ENCODE results near the gene NRCAM.

NRCAM gene

GRCh38 chr7:108145401-108145800, 310.8 kb downstream of the NRCAM start:
- no peak for DNase-seq

DNA sequence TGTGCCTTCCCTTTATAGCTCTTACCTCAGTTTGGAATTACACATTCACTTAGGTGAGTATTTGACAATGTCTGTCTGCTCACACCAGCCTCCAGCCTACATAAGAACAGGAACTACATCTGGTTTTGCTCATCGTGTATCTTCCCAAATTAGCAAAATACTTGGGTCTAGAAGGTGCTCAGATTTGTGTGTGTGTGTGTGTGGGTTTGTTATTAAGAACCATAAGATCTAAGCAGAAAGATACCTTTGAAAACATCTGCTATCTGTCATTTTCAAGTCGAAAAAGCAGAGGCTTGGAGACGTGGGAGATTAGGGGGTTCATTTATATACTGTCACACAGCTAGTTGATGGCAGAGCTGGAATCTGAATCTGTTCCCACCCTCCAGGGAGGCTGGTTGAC, 311.3 kb downstream of the NRCAM start:
- no peak for DNase-seq

DNA sequence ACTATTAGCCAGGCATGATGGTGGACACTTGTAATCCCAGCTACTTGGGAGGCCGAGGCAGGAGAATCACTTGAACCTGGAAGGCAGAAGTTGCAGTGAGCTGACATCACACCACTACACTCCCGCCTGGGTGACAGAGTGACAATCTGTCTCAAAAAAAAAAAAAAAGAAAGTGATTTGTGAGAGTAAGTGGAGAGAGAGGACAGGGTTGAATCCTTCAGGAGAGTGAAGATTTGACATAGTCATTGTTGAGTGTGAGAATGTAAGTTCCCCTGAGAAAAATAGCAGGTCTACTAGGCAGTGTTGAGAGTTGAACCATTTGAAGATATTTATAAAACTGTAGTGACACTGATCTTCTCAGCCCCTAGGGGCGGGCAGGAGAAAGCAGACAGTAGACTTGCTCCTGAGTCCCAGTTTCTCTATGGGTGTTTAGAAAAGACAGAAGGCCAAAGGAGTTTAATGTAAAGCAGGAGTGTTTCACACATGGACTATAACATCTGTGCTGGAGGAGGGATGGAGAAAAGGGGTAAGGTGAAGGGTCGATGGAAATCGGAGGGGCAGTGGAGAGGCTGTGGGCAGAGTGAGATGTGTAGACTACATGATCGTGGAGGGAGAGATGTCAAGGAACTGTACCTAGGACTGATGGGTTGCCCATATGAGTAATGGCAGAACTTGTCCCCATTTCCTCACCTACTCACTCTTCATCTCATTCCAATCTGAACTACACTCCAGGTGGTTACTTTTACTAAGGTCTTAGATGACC, 312.4 kb downstream of the NRCAM start:
- no peak for DNase-seq

- no peak for DNase-seq
Observed at GRCh38 chr7:108142675-108143259, 313.5 kb downstream of the NRCAM start.

DNA sequence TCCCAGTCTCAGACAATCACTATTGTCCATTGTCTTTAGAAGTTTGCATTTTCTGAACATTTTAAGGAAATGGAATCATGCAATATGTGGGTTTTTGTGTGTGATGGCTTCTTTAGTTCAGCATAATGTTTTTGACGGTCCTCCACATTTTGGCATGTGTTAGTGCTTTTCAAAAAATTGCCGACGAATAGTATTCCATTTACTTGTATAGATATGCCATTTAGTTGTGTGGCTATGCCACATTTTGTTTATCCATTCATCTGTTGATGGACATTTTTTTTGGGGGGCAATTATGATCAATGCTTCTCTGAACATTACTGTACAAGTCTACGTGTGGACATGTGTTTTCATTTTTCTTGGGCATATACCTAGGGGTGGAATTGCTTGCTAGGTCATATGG, 314.1 kb downstream of the NRCAM start:
- DNase-seq: no peak

GRCh38 chr7:108140671-108141070, 315.6 kb downstream of the NRCAM start:
- no peak for DNase-seq

DNA sequence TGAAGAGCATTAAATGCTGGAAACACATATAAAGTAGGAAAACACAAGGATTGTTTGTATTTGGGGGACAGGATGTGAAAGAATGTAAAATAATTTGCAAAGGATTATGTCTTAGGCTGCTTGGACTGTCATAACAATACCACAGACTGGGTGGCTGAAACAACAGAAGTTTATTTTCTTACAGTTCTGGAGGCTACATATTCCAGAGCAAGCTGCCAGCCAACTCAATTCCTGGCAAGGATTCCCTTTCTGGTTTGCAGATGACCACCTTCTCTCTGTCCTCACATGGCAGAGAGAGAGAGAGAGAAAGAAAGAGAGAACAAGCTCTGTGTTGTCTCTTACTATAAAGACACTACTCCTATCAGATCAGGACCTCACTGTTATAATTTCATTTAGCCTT, 317.3 kb downstream of the NRCAM start:
- DNase-seq: no peak

- DNase-seq: no peak
Observed at GRCh38 chr7:108137993-108138392, 318.2 kb downstream of the NRCAM start.

- DNase-seq: no peak
Observed at GRCh38 chr7:108137040-108137439, 319.2 kb downstream of the NRCAM start.

DNA sequence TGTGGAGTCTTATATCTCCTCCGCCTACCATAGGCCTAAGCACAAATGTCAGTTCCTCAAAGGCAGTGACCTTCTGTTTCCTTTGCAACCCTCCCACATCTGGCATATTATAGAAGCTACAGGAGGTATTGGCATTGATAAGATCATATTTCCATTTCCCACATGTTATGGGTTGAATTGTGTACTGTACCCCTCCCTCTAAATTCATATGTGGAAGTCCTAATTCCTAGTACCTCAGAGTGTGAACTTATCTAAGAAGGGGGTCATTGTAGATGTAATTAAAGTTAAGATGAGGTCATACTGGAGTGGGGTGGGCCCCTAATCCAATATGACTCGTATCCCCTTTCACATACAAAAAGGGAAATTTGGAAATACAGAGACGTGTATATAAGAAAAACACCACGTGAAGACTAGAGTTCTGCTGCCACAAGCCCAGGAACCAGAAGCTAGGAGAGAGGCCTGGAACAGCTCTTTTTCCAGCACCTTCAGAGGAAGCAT, 320.0 kb downstream of the NRCAM start:
- no peak for DNase-seq

DNA sequence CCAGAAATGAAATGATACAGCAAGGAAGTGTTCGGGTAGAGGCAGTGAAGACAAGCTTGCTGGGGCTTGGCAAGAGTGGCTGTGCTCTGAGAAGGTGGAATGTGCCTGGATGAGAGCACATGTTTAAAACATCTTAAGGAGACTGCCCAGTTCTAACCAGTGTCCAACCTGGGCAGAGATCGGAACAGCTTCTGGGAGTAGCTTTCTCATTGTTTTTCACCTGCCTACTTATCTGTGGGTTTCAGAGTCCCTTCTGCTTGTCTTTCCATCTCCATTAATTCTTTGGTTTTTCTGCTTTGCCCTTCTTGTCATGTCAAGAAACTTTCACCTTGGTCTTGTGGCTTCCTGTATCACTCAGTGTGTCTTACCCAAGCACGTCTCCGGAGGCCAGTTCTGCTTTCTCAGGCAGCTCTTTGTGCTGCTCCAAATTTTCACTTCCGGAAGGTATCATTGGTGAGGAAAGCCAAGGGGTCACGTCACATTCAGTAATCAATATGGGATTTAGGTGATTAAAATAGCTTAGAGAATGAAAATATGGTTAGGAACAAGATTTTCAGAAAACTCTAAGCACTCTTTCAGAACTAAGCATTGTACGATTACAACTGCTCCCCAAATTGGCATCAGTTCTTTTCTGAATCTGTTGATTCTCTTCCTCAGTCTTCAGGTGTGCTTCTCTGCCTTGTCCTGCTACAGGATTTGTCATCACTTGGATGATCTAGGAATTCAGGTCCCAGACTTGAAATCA, 320.6 kb downstream of the NRCAM start:
- no peak for DNase-seq

DNA sequence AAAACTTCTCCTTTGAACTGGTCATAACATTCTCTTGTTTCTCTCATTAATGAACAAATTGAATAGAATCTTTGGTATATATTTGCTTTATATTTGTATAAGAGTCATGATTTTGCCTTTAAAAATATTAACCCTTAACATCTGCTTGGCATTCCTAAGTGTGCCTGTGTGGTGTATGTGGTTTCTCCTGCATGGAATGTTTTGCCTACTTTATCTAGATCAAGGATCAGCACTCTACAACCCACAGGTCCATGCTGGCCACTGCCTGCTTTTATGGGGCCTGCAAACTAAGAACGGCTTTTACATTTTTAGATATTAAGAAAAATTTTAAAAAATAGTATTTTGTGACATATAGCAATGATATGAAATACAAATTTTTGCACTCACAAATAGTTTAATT, 321.8 kb downstream of the NRCAM start:
- DNase-seq: no peak

DNA sequence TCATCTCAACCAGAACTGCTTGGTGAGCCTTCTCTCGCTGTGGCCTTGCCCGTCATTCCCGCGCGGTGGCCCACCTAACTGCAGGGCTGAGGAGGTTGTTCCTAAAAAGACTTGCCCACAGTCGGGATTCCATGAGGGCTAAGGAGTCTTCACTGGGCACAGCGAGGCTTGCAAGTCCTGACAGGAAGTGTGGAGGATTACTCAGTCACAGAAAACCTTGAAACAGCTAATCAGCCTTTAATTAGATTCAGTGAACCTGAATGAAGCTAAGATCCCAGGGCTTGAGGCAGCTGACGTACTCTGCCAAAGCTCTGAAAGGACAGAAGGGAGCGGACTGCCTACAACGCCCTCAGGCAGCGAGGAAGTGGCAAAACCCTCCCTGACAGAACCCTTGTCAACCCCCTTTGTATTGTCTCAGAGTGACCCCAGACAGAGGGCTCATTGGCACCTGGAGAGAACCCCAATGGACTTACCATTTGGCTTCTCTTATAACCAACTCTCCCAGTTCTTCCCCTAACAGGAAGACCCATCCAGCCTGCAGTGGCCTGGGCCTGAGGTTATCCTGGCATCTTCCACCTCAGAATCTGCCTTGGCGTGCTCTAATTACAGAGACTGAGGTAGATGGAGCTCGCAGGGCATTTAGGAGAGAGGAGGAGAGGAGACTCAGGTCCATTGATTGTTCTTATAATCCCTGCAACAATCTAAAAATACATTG, 323.5 kb downstream of the NRCAM start:
- no peak for DNase-seq

- DNase-seq: no peak
Observed at GRCh38 chr7:108130261-108130660, 326.0 kb downstream of the NRCAM start, which contains the start of gene LAMB4. Gene LAMB4, minus strand, starts transcription at chr7:108130361. Its CDS starts 7,197 bp downstream, at chr7:108123164.

DNA sequence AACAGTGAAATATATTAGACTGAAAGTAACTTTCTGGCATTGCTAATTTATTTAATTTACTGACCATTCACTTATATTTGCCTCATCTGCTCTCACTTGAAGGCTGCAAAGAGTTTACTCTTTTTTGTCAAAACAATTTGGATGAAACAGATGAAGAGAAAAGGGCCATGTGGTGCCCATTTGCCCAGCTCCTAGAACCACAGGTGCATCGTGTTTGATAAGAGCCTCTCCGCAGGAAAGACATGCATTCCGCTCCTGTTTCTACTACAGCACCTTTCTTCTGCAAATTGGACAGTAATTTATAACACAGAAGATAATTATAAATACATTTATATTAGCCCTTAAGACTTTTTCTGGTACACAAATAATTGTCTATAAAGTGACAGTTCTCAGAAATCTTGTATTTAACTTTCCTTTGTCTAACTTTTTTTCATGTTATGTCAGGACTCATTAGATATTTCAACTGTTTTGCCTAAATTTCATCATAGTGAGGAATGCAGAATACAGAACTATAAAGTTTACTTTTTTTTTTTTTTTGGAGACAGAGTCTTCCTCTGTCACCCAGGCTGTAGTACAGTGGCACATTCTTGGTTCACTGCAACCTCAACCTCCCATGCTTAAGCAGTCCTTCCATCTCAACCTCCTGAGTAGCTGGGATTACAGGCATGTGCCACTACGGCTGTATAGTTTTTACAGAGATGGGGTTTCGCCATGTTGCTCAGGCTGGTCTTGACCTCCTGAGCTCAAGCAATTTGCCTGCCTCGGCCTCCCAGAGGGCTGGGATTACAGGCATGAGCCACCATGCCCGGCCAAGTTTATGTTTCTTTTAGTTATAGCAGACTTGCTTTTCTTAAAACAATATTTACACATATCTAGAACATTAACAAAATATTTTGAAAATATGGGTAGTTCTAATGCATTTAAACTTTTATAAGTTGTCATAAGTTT, 326.9 kb downstream of the NRCAM start:
- DNase-seq: no peak

DNA sequence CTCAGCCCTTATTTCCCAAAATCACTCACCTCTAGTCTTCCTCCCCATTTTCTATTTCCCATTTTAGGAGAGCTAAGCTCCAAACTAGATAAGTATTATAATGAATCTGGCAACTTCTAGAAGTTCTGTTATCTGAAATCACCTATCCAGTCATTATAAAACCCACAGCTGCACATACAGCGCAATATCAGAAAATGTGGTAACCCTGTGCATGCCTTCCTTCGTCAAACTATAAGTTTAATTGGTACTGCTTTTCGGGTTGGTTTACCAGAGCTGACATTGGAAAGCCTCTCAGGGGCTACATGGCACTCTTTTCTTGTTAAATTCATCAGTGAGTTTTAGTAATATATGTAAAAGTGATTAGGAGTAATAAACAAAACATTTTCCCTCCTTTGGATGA, 327.7 kb downstream of the NRCAM start:
- no peak for DNase-seq

- DNase-seq: no peak
Observed at GRCh38 chr7:108127461-108127860, 328.8 kb downstream of the NRCAM start.

GRCh38 chr7:108124820-108125219, 331.4 kb downstream of the NRCAM start:
- no peak for DNase-seq

DNA sequence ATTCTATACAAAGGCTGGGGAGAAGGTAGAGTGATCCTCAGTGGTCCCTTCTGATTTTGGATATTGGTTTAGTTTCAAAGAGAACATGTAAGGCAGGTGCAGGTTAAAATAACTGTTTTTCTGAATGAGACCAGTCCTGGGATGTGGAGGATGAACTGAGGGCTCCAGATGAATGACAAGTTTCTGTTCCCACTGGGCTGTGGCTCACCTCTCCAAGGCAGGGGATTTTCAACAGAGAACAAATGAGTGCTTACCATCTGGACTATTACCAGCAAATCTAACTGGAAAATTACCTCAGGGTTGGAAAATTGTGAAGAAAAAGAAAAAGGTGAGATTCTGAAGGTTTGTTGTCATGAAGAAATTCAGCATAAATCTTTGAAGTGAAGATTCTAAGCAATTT, 334.1 kb downstream of the NRCAM start:
- DNase-seq: no peak

DNA sequence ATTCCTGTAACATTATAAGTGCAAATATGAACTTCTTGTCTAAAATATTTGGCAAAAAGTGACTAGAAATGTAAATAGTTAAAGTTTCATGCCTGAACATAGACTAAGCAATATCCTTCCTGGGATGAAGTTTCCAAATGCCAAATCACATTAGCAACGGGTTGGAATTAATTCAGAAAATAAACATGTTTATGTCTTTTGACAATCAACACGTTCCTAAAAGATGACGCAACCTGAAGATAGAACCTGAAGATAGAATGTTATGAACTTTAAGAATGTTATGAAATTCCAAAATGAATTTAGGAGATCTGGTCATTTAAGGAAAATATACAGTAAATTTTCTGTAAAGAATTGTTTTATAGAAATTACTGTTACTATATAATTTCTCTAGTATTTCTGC, 335.3 kb downstream of the NRCAM start:
- DNase-seq: no peak

- no peak for DNase-seq
Observed at GRCh38 chr7:108120196-108120595, 336.0 kb downstream of the NRCAM start.

DNA sequence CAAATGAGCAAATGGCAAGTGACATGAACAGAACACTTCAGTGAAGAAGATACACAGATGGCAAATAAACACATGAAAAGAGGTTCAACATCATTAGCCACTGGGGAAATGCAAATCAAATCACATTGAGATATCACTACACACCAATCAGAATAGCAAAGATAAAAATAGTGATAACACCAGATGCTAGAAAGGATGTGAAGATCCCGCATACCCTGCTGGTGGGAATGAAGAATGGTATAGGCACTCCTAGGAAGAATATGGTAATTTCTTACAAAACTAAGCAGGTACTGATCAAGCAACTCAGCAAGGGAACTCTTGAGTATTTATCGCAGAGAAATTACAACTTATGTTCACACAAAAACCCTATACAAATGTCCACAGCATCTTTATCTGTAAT, 337.3 kb downstream of the NRCAM start:
- DNase-seq: no peak
